ENCODE results near the gene STAG1.
"Not testable (repeated sequence)": the region's sequence is repeated elsewhere in the genome, so short reads cannot be mapped to it uniquely, and the experiment has no call there.

The STAG1 gene

GRCh38 chr3:136752172-136752421 lies at the start of gene STAG1:
Gene STAG1, minus strand, starts transcription at chr3:136752378. Its CDS starts 121,480 bp downstream, at chr3:136630898.
- no peak for DNase-seq (ENCODE audit: low spot score)

GRCh38 chr3:136801146-136801545 lies 49.0 kb upstream of the STAG1 start:
- not testable (repeated sequence) for DNase-seq (ENCODE audit: low spot score)

- DNase-seq (ENCODE audit: low spot score), result no peak
These were observed 40.6 kb upstream of the STAG1 start for GRCh38 chr3:136792556-136793330.

GRCh38 chr3:136790786-136791185 lies 38.6 kb upstream of the STAG1 start:
- DNase-seq (ENCODE audit: low spot score), result no peak

- no peak for DNase-seq (ENCODE audit: low spot score)
These were observed 37.8 kb upstream of the STAG1 start for GRCh38 chr3:136789976-136790375.

GRCh38 chr3:136788154-136788553 lies 36.0 kb upstream of the STAG1 start:
- no peak for DNase-seq (ENCODE audit: low spot score)

GRCh38 chr3:136787349-136787748 lies 35.2 kb upstream of the STAG1 start:
- DNase-seq (ENCODE audit: low spot score), result peak; percentile 16

GRCh38 chr3:136783708-136784191 lies 31.6 kb upstream of the STAG1 start:
- no peak for DNase-seq (ENCODE audit: low spot score)

- DNase-seq (ENCODE audit: low spot score), result no peak
These were observed 28.6 kb upstream of the STAG1 start for GRCh38 chr3:136780741-136781140.

GRCh38 chr3:136778865-136779264 lies 26.7 kb upstream of the STAG1 start:
- DNase-seq (ENCODE audit: low spot score), result no peak

GRCh38 chr3:136772709-136773108 lies 20.5 kb upstream of the STAG1 start:
- no peak for DNase-seq (ENCODE audit: low spot score)

GRCh38 chr3:136758160-136759102 lies 6.3 kb upstream of the STAG1 start:
- DNase-seq (ENCODE audit: low spot score), result not testable (repeated sequence)

GRCh38 chr3:136755192-136755591 lies 3.0 kb upstream of the STAG1 start:
- no peak for DNase-seq (ENCODE audit: low spot score)

GRCh38 chr3:136753326-136753939 lies 1.3 kb upstream of the STAG1 start:
- DNase-seq (ENCODE audit: low spot score), result no peak

GRCh38 chr3:136752422-136753325 lies 496 bp upstream of the STAG1 start:
- DNase-seq (ENCODE audit: low spot score), result peak; percentile 99

GRCh38 chr3:136751316-136752171 lies 634 bp downstream of the STAG1 start:
- DNase-seq (ENCODE audit: low spot score), result peak; percentile 56

GRCh38 chr3:136750897-136751315 lies 1.3 kb downstream of the STAG1 start:
- DNase-seq (ENCODE audit: low spot score), result no peak

- no peak for DNase-seq (ENCODE audit: low spot score)
These were observed 1.8 kb downstream of the STAG1 start for GRCh38 chr3:136750209-136750896.

- DNase-seq (ENCODE audit: low spot score), result not testable (repeated sequence)
These were observed 2.6 kb downstream of the STAG1 start for GRCh38 chr3:136749602-136750001.

GRCh38 chr3:136749091-136749490 lies 3.1 kb downstream of the STAG1 start:
- DNase-seq (ENCODE audit: low spot score), result no peak

All from CD4-positive, alpha-beta T cell treated with Interleukin-15 for 4 hours (primary cell).